Sigmoid colon (tissue), 7 donors: ENCODE results near the gene ASIC3. TPM values are rescaled to one million over a fixed set of nuclear protein-coding genes. Genes with fewer than 3 reads are reported as not detected.

Source experiments
- DNase-seq: peaks from one replicate; pipeline ENCODE4 v3.0.0-alpha.2; 2019
- H3K27ac ChIP-seq, 4 donors: fragments of 200-600 bp; sonication (generic); one replicate each; pipeline ENCODE4 v1.5.1; 2016 to 2019; ENCODE audit warnings: mild to moderate bottlenecking in 1 of 4
- H3K27me3 ChIP-seq, 3 donors: fragments of 200-600 bp; sonication (generic); one replicate each; pipeline ENCODE4 v1.5.1; 2019; ENCODE audit warnings: mild to moderate bottlenecking in 1 of 3
- H3K36me3 ChIP-seq, 4 donors: fragments of 200-600 bp; sonication (generic); one replicate each; pipeline ENCODE4 v1.5.1; 2016 to 2019
- H3K4me1 ChIP-seq, 4 donors: fragments of 200-600 bp; sonication (generic); one replicate each; pipeline ENCODE4 v1.5.1; 2017 to 2019
- H3K4me3 ChIP-seq, 4 donors: fragments of 200-600 bp; sonication (generic); one replicate each; pipeline ENCODE4 v1.5.1; 2017 to 2019; ENCODE audit warnings: mild to moderate bottlenecking in 2 of 4, moderate library complexity in 1 of 4
- H3K9me3 ChIP-seq, 4 donors: fragments of 200-600 bp in 3 of 4; sonication (generic) in 3 of 4; one replicate each; pipeline versions ENCODE4 v1.5.1 to v1.6.1; 2013 to 2019
- EP300 ChIP-seq, 4 donors: sonication (generic); formaldehyde crosslinking; IDR thresholded peaks; one replicate each; pipeline ENCODE4 v1.6.1; 2017; ENCODE audit warnings: antibody characterized with exemption in 4 of 4
- POLR2A ChIP-seq, 2 donors: fragments of 450-650 bp; IDR thresholded peaks; one replicate each; pipeline ENCODE4 v1.6.1; 2016; ENCODE audit warnings: antibody characterized with exemption in 2 of 2, mild to moderate bottlenecking in 2 of 2, moderate library complexity in 2 of 2
- POLR2AphosphoS5 ChIP-seq, 4 donors: sonication (generic); formaldehyde crosslinking; IDR thresholded peaks; one replicate each; pipeline ENCODE4 v1.6.1; 2017; ENCODE audit warnings: antibody characterized with exemption in 4 of 4
- WGBS, 2 donors: extraction: QIAGEN DNeasy Blood & Tissue Kit; methylation state at CpG; one replicate each; pipeline ENCODE4 v1.1.7; 2013; 5-methylcytosine and 5-hydroxymethylcytosine counted together
- intact Hi-C: fragments of 100-400 bp; cut with DNase I; formaldehyde crosslinking; loops from one replicate; pipeline ENCODE4 v1.15.1; 2023
- polyA plus RNA-seq, 3 donors: library from polyadenylated mRNA; stranded (reverse); fragments of 200-250 nt; gene quantifications; one replicate each; pipeline ENCODE4 v1.2.3, GENCODE V29; 2013
- total RNA-seq, 4 donors: library from RNA; depleted of rRNA; stranded (reverse); fragments of >200 nt; gene quantifications; one replicate each; pipeline ENCODE4 v1.1.0, GENCODE V29; 2016
- TF ChIP-seq, protein P1 (sequence below), 4 experiments: fragments of 450-650 bp in 3 of 4; fragments of 200-600 bp in 1 of 4; IDR thresholded peaks; one replicate each; pipeline ENCODE4 v1.5.1; 2016 to 2019; ENCODE audit warnings: antibody characterized with exemption in 4 of 4, mild to moderate bottlenecking in 3 of 4, moderate library complexity in 2 of 4
- donor health status: healthy with polysubstance abuse.
- donor health status: Bipolar disorder and iron deficiency.
- donor health status: healthy.

Gene ASIC3
- total and polyA plus RNA-seq, 7 donors: 0.46 to 8.6 (median 3.1) TPM

- no peak for DNase-seq
- H3K36me3 ChIP-seq: peaks cover 34 to 80% (median 61%) of the 10 kb centered on the region in 4 donors
- no peaks in the 10 kb centered on the region for H3K27me3 ChIP-seq
- H3K27ac ChIP-seq: no peak overlapping the region
- intact Hi-C loops: no loop called here
- TF ChIP-seq, protein P1, sequence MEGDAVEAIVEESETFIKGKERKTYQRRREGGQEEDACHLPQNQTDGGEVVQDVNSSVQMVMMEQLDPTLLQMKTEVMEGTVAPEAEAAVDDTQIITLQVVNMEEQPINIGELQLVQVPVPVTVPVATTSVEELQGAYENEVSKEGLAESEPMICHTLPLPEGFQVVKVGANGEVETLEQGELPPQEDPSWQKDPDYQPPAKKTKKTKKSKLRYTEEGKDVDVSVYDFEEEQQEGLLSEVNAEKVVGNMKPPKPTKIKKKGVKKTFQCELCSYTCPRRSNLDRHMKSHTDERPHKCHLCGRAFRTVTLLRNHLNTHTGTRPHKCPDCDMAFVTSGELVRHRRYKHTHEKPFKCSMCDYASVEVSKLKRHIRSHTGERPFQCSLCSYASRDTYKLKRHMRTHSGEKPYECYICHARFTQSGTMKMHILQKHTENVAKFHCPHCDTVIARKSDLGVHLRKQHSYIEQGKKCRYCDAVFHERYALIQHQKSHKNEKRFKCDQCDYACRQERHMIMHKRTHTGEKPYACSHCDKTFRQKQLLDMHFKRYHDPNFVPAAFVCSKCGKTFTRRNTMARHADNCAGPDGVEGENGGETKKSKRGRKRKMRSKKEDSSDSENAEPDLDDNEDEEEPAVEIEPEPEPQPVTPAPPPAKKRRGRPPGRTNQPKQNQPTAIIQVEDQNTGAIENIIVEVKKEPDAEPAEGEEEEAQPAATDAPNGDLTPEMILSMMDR (IDR thresholded peaks at IDR 0.05): no peak
- no peak for TF ChIP-seq POLR2A (IDR thresholded peaks at IDR 0.05)
- TF ChIP-seq EP300 (IDR thresholded peaks at IDR 0.05): no peak
- no peak for TF ChIP-seq POLR2AphosphoS5 (IDR thresholded peaks at IDR 0.05)
- no peaks in the 10 kb centered on the region for H3K9me3 ChIP-seq
- WGBS, 2 donors: 93% methylated on average over 39 of the region's 39 CpGs
- no peak overlapping the region for H3K4me3 ChIP-seq
- H3K4me1 ChIP-seq: peaks cover 0 to 26% (median 25%) of the 10 kb centered on the region in 4 donors
These were observed 18.1 kb downstream of the ASIC3 start for GRCh38 chr7:151066273-151066974.

DNA sequence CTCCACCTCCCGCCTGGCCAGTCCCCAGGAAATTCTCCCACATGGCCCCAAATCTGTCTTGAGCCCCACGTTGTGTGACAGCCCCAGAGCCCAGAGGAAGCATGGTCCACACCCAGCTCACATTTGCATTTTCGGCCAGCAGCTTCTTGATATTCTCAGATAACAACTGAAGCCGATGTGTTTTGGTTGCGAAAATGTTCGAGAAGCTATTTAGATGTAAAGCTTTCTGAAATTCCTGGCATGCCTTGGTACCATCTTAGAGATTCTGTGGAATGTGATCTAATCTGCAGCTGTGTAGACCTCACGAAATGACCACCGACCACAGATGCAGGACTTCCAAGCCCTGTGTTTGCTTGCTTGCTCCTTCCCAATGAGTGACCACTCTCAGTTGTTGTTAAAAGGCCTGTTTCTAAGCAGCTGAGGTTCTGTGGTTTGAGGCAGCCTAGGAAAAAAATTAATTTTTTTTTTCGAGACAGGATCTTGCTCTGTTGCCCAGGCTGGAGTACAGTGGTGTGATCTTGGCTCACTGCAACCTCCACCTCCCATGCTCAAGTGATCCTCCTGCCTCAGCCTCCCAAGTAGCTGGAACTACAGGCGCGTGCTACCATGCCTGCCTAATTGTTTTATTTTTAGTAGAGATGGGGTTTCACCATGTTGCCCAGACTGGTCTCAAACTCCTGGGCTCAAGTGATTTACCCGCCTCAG, 19.9 kb downstream of the ASIC3 start:
- 92 to 93% methylated on average over 12 of the region's 12 CpGs for WGBS, 2 donors
- no peaks in the 10 kb centered on the region for H3K27me3 ChIP-seq
- H3K27ac ChIP-seq: no peak overlapping the region
- H3K36me3 ChIP-seq: peaks cover 37 to 98% (median 78%) of the 10 kb centered on the region in 4 donors
- DNase-seq: no peak
- intact Hi-C loops: no loop called here
- H3K9me3 ChIP-seq: no peaks in the 10 kb centered on the region
- H3K4me3 ChIP-seq: no peak overlapping the region
- H3K4me1 ChIP-seq: peaks cover 0 to 8% (median 7%) of the 10 kb centered on the region in 4 donors
- TF ChIP-seq EP300 (IDR thresholded peaks at IDR 0.05) (no peak), POLR2AphosphoS5 (IDR thresholded peaks at IDR 0.05) (no peak), POLR2A (IDR thresholded peaks at IDR 0.05) (no peak)
- TF ChIP-seq, protein P1 (IDR thresholded peaks at IDR 0.05): no peak

DNA sequence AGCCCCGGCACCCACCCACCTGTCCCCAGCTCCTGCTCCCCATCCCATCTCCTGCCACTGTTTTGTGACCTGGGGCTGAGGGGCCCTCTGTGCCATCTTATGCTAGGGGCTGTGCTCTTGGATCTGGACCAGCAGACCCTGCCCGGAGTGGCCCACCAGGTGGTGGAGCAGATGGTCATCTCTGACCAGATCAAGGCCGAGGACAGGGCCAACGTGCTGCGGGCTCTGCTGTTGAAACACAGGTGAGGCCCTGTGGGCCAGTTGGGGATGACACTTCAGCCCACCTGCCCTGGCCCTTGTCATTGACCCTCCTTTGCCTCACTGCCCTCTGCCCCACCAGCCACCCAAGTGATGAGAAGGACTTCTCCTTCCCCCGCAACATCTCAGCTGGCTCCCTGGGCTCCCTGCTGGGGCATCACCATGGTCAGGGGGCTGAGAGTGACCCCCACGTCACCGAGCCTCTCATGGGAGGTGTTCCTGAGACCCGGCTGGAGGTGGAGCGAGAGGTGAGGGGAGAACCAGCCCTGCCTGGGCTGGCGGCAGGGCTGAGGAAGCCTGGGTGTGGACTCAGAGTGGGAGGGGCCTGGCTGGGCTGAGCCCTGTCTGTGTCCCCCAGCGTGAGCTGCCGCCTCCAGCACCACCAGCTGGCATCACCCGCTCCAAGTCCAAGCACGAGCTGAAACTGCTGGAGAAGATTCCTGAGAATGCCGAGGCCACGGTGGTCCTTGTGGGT, 21.7 kb downstream of the ASIC3 start:
- WGBS, 2 donors: 91 to 93% methylated on average over 17 of the region's 17 CpGs
- no peak for DNase-seq
- no peak overlapping the region for H3K4me3 ChIP-seq
- H3K9me3 ChIP-seq: no peaks in the 10 kb centered on the region
- H3K27ac ChIP-seq: no peak overlapping the region
- H3K27me3 ChIP-seq: no peaks in the 10 kb centered on the region
- H3K36me3 ChIP-seq: peaks cover 50 to 100% (median 86%) of the 10 kb centered on the region in 4 donors
- H3K4me1 ChIP-seq: no peaks in the 10 kb centered on the region
- TF ChIP-seq, protein P1 (IDR thresholded peaks at IDR 0.05): no peak
- TF ChIP-seq POLR2AphosphoS5 (IDR thresholded peaks at IDR 0.05): no peak
- no peak for TF ChIP-seq POLR2A (IDR thresholded peaks at IDR 0.05)
- TF ChIP-seq EP300 (IDR thresholded peaks at IDR 0.05): no peak
- intact Hi-C loops: no loop called here

DNA sequence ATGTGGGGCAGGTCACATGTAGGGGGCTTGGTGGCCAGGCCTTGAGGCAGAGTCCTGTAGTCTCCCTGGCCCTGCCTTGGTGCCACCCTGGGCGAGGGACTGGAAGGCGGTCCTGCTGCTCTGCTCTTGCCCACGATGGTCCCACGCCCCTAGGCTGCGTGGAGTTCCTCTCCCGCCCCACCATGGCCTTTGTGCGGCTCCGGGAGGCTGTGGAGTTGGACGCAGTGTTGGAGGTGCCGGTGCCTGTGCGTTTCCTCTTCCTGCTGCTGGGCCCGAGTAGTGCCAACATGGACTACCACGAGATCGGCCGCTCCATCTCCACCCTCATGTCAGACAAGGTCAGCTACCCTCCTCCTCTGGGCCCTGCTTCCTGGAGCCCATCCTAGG, 22.2 kb downstream of the ASIC3 start:
- Histone ChIP-seq H3K36me3 (peaks cover 55 to 100% (median 88%) of the 10 kb centered on the region in 4 donors), H3K4me3 (no peak overlapping the region), H3K4me1 (no peaks in the 10 kb centered on the region), H3K27ac (no peak overlapping the region), H3K27me3 (no peaks in the 10 kb centered on the region), H3K9me3 (no peaks in the 10 kb centered on the region)
- intact Hi-C loops: no loop called here
- TF ChIP-seq POLR2AphosphoS5 (IDR thresholded peaks at IDR 0.05): no peak
- TF ChIP-seq POLR2A (IDR thresholded peaks at IDR 0.05): no peak
- no peak for TF ChIP-seq EP300 (IDR thresholded peaks at IDR 0.05)
- TF ChIP-seq, protein P1 (IDR thresholded peaks at IDR 0.05): no peak
- DNase-seq: no peak
- WGBS, 2 donors: 92 to 95% methylated on average over 15 of the region's 15 CpGs
